Measurements from ENCODE around the gene HYAL3.
A peak's percentile ranks its signal among the peaks of the same experiment; 100 is the strongest.

Gene HYAL3

DNA sequence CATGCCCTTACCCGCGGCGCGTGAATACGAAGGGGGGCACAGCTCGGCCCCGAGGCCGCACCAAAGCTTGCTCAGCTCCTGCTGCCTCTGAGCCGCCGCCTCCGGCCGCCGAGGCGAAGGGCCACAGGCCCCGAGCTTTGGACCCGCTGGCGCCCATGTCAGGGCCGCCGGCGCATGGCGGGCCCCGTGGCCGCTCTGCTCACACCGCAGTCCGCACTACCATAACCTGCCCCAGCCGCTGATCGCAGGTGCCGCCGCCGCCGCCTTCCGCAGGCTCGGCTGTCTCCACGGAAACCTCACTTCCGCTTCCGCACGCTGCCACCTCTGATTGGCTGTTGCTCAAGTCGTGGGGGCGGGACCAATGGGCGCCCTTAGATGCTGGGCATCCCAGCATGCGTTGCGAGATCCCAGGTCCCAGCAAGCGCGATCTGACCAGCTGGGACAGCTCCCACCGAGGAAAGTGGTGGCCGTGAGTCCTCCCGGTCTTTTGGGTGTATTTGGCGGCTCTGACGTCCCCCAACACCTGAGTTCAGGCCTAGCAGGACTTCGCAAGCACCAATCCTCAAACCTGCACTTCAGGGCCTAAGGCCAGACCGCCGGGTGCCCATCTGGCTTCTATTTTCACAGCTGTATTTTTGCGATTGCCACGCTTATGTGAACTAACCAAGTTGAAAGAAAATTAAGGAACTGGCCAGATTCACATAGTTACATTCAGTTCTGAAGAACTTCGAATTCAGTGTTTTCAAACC lies 28.9 kb upstream of the HYAL3 start, which contains the start of gene TUSC2:
TSS of gene TUSC2 (minus strand) at position 281 of the 749 bp plus-strand sequence. CDS start at position 157, 124 bp downstream.
- peak; percentile 96 to 97 for DNase-seq

DNA sequence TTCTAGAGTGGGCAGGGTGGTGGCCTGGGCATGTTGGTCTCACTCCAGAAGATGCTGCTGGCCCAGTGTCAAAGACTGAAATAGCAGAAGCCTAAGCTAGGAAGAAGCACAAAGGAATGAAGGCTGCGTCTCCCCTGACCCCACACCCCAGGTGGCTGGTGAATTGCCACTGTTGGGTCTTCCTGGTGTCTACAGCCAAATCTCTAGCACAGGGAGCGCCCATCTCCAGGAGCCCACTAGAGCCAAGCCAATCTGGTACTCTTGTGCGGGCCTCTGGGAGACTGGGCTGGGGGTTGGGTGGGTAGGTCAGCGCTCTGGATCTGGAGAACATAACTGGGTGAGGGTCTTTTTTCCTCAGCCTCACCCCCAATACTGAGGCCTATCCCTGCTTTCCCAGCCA lies 27.9 kb upstream of the HYAL3 start:
- no peak for DNase-seq

DNA sequence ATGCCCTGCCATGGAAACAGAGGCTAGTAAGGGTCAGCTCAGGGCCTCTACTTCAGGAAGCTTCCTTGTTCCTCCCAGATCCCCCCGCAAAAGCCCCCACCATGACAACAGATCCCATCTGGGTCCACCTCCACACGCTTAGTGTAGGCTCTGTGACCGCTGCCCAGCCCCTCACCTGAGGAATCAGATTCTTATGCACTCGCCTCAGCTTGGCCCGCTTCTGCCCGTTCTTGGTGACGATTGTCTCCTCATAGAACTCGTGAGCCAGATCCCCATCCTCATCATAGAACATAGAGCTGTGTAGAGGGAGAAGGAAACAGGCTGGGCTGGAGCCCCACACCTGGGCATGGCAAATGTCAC lies 27.0 kb upstream of the HYAL3 start:
- no peak for DNase-seq

DNA sequence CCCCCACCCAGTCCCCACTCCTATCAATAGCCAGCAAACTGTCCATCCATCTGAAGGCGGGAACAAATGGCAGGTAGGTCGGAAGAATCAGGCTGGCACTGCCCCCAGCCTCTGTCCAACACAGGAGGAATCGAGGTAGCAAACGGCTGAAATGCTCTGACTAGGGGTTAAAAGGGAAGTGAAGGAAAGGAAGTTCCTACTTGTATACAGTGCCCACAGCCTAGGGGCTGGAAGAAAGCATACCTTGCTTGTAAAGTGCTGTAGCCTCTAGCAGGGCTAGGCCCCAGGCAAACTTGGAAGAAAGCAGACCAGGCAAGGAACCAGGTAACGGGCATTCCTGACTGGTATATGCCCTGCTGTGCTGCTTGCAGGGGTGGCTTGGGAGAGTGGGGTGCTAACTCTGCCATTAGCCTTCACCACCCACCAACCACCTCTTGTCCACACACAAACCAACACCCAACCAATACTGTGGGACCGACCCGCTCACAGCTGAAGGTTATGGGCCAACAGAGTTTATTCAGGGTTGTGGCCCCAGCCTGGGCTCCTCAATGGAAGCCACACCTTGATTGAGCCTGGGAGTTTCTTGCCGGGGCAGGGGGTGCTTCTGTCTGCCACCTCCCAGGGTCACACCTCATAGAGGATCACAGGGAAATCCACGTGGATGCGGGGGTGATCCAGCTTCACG lies 26.4 kb upstream of the HYAL3 start:
- no peak for DNase-seq

DNA sequence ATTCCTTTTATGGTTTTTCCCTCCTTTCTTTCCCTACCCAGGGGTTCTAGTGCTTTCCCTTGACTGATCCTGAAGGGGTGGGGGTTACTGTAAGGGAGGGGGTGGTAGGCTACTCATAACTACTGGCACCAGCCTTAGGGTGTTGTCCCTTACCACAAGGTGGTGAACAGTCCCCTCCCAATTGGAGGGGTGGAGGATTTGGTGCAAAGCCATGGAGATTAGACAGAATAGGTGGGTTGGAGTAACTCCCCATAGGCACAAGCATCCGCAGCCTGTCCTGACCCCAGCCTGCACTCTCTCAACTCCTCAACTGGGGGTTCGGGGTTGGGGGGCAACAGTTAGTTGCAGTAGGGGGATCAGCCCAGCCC lies 25.9 kb upstream of the HYAL3 start:
- no peak for DNase-seq

DNA sequence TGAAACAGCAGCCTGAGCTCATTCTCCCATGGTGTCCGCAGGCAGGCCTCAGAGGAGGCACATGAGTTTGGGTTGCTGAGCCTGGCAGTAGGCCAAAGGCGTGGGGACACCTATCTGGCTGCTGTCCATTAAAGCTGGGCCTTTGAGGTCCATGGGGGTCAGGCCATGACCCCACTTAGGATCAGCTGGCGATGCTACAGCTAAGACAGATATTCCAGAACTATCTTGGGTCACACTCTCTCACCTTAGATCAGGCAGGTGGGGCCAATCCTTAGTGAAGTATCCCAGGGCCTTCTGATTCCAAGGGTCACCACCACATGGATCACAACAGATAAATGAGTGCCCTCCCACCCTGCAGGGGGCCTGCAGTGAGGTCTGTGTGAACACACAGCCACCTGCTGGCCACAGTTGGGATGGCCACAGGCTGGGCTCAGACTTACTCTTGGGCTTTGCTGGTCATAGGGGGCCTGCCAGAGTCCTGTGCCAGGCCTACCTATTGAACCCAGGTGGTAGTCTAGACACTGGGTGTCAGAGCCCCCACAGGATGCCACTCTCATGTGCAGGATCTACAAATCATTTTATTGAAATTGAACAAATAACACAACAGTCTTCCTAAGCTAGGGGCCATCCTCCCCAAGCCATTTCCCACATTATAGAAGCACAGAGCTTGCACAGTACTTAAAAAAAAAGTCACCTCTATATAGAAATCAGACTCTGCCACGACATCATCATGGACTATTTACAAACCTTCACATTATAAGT lies 25.3 kb upstream of the HYAL3 start:
- DNase-seq, result peak; percentile 72 to 77

DNA sequence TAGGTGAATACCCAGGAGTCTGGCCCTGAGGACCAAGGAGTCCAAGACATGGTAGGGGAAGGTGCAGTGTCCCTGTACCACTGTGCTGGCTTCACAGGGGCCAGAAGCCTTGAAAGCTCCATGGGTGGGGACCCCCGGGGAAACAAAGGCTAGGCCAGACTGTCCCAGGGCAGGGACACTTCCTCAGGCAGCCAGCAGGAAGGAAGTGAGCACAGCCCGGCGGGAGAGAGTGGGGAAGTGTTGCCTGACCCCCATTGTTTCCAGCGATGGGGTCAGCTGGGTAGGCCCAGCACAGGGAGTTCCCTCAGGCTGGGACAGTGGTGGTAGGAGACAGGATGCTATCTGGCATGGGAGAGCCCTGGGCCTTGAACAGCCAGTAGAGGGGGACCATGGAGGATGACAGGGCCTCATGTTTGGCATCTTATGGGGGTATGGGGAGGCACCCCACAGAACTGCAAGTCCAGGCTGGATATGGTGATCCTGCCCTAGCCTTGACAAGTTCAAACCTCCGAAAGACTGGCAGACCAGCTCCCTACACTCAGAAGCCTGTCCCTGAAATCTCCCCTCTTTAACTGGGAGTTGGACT lies 24.5 kb upstream of the HYAL3 start:
- DNase-seq, result no peak

DNA sequence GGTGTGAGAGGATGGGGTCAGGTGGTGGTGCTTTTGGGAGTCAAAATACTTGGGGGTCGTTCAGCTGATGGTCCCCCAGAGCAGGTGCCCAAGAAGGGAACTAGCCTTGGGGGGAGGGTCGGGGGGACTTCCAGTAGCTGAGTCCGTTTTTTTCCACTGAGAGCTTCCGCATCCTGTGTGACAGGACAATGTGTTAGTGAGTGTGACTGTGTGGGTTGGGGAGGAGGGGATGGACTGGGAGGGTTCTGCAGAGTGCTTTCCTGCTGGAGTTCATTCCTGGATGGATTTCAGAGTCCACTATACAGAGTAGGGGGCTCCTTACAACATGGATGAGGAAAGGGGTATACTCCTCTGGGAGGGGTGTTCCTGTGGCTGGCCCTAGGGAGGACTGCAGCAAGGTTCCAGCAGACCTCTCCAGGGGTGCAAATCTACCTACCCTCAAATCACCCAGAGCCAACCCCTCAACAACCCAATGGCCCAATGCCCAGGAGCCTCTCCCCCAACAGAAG lies 23.9 kb upstream of the HYAL3 start:
- DNase-seq, result no peak

DNA sequence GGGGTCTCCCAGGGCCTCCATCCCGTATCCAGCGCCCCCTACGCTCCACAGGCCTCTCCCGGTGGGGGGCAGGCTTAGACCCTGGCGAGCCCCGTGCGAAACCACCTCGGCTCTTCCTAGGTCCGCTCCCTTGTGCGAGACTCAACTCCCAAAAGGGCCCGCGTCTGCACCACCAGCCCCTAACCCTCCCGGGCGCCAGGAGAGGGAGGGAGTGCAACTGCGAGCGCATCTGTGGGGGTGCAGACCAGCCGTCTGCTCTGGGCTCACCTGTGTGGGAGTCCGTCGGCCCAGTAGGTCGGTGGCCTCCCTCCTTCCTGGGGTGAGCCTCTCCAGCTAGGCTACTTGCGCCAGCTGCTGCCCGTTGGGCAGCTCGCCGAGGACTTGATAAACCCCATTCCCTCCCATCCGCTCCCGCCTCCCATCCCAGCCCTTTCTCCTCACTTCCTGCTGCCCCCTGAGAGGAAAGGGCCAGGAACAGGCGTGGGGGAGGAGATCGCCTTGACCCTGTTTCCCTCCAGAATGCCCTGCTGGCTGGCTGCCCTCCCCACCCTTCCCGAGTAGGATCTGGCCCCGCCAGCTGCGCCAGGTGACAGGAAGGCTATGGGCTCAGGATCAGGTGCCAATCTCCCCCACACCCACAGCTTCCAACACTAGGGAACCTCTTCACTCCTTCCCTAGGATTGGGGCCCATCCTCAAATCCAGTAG lies 23.3 kb upstream of the HYAL3 start, which contains the start of gene HYAL2:
TSS of gene HYAL2 (minus strand) at position 360 of the 706 bp plus-strand sequence. CDS start 2,256 bp downstream, outside the sequence.
- DNase-seq, result no peak

DNA sequence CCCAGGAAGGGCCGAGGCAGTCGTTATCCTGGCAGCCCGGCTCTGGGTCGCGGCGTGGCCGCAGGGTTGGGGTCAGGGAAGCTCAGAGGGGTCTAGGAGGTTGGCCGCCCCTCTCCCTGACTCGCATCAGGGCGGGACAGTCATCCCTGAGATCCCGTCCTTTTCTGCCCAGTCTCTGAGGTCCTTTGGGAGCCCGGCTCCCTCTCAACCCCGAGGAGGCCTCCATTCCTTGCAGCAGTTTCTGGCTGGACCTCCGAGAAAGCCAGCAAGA lies 22.8 kb upstream of the HYAL3 start:
- DNase-seq, result no peak

DNA sequence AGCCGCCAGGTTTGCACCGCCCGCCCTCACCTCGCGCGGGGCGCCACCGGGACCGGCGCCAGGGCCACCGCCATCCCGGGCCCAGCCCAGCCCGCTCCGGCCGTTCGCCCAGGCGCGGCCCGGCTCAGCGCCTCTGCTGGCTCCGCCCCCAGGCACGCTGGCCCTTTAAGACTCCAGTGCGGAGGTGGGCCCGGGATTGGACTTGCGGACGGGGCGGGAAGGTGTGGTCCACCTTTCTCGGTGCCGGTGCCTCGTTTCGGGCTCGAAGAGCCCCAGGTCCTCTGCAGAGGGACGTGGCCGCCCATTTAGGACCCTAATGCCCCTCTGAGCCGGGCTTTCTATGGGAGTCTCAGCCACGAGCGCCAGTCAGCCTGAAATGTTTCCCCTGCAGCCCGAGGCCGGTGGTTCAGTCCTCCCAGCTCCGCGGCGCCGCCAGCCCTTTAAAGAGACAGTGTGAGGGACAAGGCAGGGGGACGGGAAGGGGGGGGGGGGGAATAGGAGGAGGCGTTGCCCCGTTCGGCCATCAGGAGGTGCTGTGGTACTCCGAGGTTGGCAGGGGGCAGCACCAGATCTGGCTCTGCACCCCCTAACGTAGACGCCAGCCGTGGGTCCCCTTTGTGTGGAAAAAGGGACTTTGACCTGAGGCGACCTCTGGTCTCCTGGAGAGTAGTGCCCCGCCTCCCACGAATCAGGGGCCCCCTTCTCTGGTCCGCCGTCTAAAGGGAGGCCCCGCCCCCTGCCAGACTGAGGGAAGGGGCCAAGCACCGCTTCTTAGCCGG lies 22.3 kb upstream of the HYAL3 start:
- peak; percentile 85 to 87 for DNase-seq

DNA sequence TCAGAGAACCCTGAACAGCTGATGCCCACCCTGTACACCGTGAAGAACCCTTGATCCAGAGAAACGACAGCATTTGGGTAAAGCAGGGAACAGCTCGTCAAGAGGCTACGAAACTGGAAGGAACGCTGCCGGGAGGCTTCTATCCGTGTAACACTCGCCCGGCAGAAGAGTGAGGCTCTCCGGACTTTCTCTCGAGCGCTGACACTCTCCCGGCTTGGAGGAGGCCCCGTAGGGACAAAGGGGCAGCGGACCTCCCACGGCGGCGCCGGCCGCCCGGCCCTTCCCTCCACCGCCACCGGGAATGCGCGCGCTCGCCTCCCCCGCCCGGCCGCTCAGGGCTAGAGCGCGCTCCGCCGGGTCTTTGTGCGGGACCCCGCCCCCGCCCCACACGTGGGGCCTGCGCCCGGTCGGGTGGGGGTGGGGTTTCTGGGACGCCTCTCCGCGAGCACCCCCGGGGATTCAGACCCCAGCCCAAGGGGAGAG lies 21.7 kb upstream of the HYAL3 start:
- DNase-seq, result peak; percentile 73 to 75

DNA sequence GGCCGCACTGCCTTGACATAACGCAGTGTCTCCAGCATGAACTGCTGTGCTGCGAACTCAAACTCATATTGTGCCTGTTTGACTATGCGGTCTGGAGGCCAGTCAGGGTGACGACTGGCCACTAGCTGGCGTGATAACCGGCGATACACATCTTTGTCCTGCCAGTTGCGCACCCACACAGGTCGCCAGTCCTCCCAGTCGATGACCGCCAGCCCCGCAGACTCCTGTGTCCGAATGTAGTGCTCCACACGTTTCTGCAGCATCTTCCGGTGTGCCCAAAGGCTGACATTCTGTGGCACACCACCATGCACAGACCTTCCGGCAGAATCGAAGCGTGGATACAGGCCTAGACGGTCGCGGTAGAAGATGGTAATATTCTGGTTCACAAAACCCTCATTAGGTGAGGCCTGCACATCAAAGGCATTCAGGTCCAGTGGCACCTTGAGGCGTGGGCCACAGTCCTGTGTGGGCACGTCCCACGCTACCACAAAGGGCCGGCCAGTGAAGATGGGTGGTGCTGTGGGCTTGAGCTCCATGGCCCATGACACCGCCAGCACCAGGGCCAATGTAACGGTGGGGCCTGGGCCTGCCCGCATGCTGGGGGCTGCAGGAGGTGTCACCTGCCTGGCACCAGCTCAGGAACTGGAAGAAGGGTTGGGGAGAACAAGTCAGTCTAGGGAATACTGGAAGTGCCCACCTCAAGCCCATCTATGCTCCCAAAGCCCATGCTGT lies 20.9 kb upstream of the HYAL3 start:
- no peak for DNase-seq

DNA sequence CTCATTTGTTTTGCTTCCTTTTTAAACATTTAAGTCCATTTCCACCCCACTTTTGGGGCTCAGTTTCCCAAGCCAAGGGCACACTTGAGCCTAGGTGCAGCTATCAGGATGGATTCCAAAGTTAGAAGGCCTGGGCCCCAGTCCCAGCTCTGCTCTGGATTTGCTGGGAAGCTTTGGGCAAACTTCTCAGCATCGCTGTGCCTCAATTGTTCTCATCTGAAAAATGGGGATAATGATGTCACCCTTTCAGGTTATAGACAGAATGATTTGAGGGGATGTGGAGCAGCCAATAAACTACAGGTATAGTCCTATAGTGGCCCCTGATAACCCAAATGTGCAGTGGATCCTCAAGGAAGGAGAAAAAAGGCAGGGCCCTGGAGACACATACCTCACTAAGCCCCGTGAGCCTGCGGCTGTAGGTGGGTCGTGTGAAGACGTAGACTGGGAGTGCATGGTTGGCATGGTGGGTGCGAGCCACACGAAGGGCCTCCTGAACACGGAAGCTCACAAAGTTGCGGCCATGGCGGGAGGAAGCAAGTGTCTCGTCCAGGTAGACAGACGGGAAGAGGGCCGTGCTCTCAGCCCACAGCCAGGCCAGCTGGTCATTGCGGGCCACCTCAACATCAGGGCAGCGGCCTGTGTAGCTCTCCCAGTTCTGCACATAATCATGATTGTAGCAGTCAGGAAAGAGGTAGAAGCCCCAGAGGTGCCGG lies 20.1 kb upstream of the HYAL3 start:
- DNase-seq, result no peak

DNA sequence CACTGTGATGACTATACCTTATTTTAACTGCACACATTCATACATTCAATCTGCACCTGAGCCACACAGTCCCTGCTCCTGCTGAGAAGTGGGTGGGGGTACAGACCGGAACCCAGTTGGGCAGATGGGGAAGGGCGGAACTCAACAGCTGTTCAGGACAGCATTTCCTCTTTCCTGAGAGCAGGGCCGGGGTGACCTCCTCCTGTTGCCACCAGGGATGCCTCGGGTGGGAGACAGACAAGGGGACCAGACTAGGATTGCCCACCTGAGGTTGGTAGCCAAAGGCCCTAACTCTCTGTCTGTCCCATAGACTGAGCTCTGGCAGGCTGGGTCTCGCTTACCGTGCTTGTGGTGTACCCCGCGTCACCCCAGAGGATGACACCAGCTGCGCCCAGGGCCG lies 19.4 kb upstream of the HYAL3 start:
- no peak for DNase-seq

DNA sequence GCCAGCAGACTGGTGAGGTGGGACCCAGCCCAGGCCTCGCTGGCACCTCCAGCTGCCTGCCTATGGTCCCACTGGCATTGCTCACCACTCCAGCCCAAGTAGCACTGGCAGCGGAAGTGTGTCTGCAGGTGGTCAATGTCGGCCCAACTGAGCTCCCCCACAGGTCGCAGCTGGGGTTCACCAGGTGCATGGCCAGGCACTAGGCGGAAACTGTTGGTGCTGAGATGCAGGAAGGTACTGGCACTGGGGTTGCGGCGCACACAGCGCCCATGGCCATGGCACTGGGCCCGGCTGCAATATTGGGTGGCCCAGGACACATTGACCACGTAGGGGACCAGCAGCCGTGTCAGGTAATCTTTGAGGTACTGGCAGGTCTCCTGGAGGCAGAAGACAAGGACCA lies 19.0 kb upstream of the HYAL3 start:
- no peak for DNase-seq

DNA sequence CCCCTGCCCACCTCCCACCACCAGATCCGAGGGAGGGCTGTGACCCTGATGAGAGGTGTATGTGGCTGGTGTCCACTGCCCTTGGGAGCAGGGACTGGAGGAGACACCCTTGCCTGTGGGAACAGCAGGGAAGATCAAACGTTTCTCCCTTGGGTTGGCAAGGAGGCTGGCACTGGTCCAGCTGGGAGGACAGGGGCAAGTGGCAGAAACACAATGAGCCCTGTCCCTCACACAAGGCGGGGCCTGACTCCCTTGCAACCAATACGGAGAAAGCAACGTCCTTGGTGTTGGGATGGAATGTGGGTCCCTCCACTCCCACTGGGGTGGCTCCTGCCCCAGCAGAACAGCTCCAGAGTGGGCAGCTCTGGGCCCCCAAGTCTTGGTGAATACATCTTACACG lies 18.1 kb upstream of the HYAL3 start:
- DNase-seq, result no peak

DNA sequence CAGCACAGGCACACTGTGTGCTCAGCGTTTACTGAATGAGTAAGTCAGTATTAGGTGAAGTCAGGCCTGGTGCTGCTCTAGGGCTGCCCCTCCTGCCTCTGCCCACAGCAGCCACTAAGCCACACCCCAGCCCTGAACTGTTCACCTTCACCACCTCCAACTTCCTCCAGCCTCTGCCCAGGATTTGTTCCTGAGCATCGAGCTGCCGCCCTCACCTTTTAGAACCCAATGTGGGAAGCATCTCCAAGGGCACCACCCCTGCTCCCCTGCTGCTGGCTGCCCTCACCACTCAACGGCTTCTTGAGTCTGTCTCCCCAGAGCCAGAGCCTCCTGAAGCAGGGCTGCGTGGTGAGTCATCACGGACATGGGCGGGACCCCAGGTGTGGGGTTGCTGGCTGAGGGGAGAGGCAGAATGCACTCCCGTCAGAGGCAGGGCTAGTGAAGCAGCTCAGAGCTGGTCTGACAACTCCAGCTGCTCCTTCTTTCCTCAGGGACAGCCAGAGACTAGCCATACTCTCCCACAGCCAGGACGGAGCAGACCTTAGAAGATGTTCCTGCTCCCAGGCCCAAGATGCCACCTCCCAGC lies 17.5 kb upstream of the HYAL3 start:
- peak; percentile 52 to 63 for DNase-seq

DNA sequence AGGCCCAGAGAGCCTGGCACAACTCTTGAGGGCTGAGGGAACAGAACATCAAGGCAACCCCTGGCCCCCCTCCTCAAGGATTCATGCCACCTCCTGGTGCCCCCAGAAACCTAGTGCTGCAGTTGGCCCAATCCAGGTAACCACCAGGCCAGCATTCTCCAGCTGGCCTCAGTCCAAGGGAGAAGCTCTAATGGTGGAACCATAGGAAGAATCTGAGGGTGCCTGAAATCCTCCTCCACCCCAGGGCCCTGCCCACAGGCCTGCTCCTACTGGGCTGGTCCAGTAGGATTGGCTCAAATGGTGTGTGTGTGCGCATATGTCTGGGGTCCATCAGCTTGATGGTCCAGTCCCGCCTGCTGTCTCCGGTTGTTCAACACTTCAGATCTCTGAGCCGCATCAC lies 15.6 kb upstream of the HYAL3 start:
- no peak for DNase-seq

DNA sequence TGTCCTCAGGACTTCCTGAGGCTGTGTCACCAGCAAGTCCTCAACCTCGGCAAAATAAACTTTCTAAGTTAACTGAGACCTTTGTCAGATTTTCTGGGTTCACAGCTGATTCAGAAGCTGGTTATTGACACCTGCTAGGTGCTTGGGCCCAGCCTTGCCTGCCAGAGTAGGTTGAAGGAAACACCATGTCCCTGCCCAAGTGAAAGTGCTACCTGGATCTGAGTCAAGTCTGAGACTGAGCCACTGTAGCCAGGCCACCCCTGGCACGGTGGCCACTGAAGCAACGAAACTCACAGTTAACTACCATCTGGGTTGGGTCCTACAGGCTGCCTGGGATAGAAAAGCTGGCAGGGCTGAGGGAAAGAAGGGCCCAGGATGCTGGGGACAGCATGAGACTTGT lies 15.1 kb upstream of the HYAL3 start:
- DNase-seq, result no peak

Measured in stimulated activated CD4-positive, alpha-beta T cell treated with anti-CD3 and anti-CD28 coated beads, Interleukin-2, amount 100 ng/mL, for 24 hours (primary cell).